Epithelial cell of proximal tubule (primary cell): Measurements from ENCODE around the gene TNRC18. TPM values are rescaled to one million over a fixed set of nuclear protein-coding genes. Genes with fewer than 3 reads are reported as not detected.

ENCODE experiments used
- DNase-seq: peaks from one replicate; pipeline ENCODE4 v3.0.0-alpha.2; 2011; ENCODE audit warnings: low read depth
- H3K4me3 ChIP-seq: 2 replicates; pipeline ENCODE4 v1.5.1; 2011; ENCODE audit warnings: low read depth, mild to moderate bottlenecking, low read length
- CTCF ChIP-seq: conservative IDR thresholded peaks from 2 replicates; pipeline ENCODE4 v1.5.1; 2012; ENCODE audit warnings: low read depth, mild to moderate bottlenecking, low read length
- total RNA-seq: library from RNA; depleted of rRNA; stranded (reverse); fragments of >200 nt; gene quantifications from 2 replicates; pipeline ENCODE4 v1.2.3, GENCODE V29; 2015

Gene TNRC18
- total RNA-seq, 1 donor from 2014 or later: 34.3 TPM

- TF ChIP-seq CTCF: no peak
- no peak for DNase-seq
Observed at GRCh38 chr7:5357951-5358350, 65.7 kb downstream of the TNRC18 start.

GRCh38 chr7:5356751-5357119 lies 66.9 kb downstream of the TNRC18 start:
- no peak for DNase-seq
- H3K4me3 ChIP-seq: no peak overlapping the region
- TF ChIP-seq CTCF: no peak

More at GRCh38 chr7:5357951-5358350, 65.7 kb downstream of the TNRC18 start:
- no peak overlapping the region for H3K4me3 ChIP-seq

GRCh38 chr7:5354460-5355232 lies 69.0 kb downstream of the TNRC18 start:
- no peak for DNase-seq
- no peak for TF ChIP-seq CTCF
- H3K4me3 ChIP-seq: no peak overlapping the region

- DNase-seq: no peak
- no peak overlapping the region for H3K4me3 ChIP-seq
- no peak for TF ChIP-seq CTCF
Observed at GRCh38 chr7:5352440-5353010, 71.1 kb downstream of the TNRC18 start.

GRCh38 chr7:5351507-5352265 lies 71.9 kb downstream of the TNRC18 start:
- no peak for TF ChIP-seq CTCF
- H3K4me3 ChIP-seq: no peak overlapping the region
- DNase-seq: no peak

GRCh38 chr7:5350600-5351385 lies 72.8 kb downstream of the TNRC18 start:
- no peak for TF ChIP-seq CTCF
- H3K4me3 ChIP-seq: no peak overlapping the region
- no peak for DNase-seq
